Stimulated activated CD4-positive, alpha-beta T cell treated with anti-CD3 and anti-CD28 coated beads, Interleukin-15, amount 100 ng/mL, for 48 hours (primary cell): Measurements from ENCODE around the gene ANKIB1.

Experiments used
- DNase-seq, 2 donors: peaks; one replicate each; pipeline ENCODE4 v3.0.0-alpha.2; 2020; ENCODE audit warnings: low read depth in 2 of 2

The ANKIB1 gene

GRCh38 chr7:92266415-92267241, 20.9 kb downstream of the ANKIB1 start:
- DNase-seq, result no peak

DNA sequence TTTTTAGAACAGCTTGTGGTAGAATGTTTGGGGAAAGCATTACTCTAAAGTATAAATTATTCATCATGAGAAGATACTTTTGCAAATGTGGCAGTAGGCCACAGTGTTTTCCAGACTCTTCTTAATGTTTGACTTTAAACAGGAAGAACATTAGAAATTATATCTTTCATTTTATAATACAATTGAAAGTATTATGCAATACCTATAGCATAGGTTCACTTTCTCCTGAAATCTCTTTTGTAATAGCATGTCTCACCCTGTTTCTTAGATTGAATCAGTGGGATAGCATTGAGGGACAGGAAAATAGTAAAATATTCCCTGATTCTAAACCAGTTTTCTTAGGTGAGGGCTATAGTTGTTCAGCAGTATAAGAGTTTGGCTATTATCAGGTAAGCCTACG, 23.1 kb downstream of the ANKIB1 start:
- DNase-seq, result no peak

- DNase-seq, result no peak
Measured at GRCh38 chr7:92275327-92275726, 29.6 kb downstream of the ANKIB1 start.

DNA sequence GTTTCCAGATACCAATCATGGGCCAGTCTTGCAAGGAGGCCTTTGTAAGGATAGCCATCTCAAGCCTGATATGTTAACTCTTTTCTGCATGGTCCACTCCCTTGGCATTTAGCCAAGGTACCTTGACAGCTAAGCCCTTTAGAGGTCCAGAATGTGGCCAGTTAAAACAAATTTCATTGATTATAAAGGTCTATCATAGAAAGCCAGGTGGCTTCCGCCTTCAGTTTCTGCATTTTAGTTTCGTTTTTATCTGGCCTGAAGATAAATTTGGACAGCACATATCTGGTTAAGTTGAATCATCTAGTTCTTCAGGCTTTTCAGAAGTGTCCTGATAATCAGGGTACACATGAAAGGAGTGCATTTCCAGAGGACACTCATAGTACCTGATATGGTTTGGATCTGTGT, 30.7 kb downstream of the ANKIB1 start:
- no peak for DNase-seq

- no peak for DNase-seq
Measured at GRCh38 chr7:92279396-92280031, 33.7 kb downstream of the ANKIB1 start.

DNA sequence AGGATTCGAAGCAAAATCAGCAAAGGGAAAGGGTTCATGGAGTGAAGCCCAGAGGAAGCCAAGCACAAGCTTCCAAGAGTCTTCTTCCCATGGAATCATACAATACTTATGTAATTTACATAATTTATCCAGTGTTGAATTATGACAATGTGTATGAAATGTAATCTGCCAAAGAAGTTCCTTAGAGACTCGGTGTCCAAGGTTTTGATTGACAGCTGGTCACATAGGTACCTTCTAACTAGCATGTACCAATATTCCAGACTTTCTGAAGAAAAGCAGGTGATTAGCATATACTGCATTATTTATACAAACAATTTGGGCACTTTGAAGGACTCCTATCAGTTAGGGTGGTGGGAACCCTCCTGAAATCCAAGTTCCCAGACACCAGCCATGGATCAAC, 35.3 kb downstream of the ANKIB1 start:
- DNase-seq, result no peak

- DNase-seq, result no peak
Measured at GRCh38 chr7:92282221-92282814, 36.5 kb downstream of the ANKIB1 start.

DNA sequence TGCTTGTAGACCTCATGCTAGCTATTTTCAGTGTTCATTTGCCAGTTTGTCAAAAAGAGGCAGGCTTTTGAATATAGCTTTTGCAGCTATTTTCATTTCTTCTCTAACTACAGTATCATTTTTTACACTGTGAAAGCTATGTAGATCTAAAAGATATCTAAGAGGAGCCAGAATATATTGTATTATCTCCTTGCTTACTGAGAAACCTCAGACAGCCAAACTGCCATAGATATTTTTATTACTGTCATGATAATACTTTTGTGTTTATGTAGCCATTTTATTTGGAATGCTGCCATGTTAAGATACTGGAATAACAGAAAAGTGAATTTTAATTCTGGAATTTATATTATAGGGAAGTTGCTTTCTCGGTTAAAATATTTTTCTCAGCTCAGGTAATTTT, 37.2 kb downstream of the ANKIB1 start:
- DNase-seq, result no peak

GRCh38 chr7:92289321-92289720, 43.5 kb downstream of the ANKIB1 start:
- no peak for DNase-seq

- no peak for DNase-seq
Measured at GRCh38 chr7:92292981-92293380, 47.2 kb downstream of the ANKIB1 start.

GRCh38 chr7:92293896-92294590, 48.3 kb downstream of the ANKIB1 start:
- no peak for DNase-seq

DNA sequence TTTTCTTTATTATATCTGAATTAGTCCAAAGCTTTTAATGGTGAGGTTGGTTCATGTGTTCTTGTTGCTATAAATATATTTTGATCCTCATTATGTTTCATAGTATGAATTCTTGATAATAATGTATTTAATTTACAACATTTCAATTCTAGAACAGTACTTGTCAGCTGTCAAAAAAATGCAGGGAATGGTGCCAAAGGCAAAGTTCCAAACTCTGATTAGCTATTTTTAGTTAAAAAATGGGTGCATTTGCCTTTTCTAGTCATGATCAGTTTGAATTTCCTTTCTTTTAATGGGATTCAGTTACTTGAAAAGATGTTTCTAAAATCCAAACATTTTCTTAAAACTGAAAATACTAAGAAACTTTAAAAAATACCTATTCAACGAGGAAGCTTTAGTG, 49.6 kb downstream of the ANKIB1 start:
- DNase-seq, result no peak

GRCh38 chr7:92296235-92296634, 50.5 kb downstream of the ANKIB1 start:
- no peak for DNase-seq

GRCh38 chr7:92296880-92297445, 51.2 kb downstream of the ANKIB1 start:
- DNase-seq, result no peak

DNA sequence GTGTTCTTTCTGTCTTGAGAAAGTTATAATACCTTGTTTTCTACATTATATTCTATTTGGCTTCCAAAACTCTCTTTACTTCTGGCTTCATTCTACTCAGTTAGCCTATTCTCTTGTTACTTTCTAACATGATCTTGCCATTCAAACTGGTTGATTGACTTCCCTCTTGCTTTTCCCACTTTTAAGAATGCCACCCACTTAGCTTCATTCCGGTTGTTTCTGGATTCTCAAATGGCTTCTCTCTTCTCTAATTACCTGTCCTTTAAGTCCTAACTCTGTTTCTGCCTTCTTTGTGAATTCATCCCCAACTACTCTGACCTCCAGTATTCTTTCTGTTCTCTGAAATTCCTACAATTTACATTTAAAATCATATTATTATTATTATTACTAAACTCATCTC, 52.0 kb downstream of the ANKIB1 start:
- no peak for DNase-seq

- DNase-seq, result no peak
Measured at GRCh38 chr7:92303761-92304160, 58.0 kb downstream of the ANKIB1 start.

GRCh38 chr7:92304406-92304893, 58.7 kb downstream of the ANKIB1 start:
- no peak for DNase-seq

- no peak for DNase-seq
Measured at GRCh38 chr7:92306153-92306552, 60.4 kb downstream of the ANKIB1 start.

GRCh38 chr7:92313055-92313454, 67.3 kb downstream of the ANKIB1 start:
- no peak for DNase-seq

DNA sequence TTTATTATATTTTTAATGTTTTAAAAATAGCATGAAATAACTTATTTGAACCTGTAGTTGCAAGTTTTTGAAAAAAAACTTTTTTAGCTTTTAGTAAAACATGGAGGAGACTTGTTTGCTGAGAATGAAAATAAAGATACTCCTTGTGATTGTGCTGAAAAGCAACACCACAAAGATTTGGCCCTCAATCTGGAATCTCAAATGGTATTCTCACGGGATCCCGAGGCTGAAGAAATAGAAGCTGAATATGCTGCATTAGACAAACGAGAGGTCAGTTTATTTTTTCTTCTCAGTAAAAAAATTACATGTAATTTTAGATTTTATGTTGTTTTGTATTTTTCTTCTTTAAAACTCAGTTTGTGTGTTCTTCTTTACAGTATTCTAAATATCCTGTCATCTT, 73.5 kb downstream of the ANKIB1 start:
- no peak for DNase-seq

DNA sequence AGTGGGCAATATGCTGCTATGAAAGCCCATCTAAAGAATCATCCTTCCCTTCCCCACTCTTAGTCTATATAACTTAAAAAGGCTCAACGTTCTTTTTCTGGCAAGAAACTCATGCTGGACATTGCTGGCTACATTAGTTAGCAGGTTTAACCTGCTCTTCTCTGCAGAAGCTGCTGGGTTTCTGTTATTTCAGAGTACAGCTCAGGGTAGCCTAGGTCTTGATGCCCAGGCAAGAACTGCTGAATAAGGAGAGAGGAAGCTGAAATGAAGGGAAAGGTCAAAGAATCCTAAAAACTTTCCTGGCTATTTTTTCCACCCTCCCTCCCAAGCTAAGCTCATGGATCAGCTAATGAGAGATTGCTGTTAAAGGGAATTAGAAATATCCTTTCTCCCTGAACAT, 79.4 kb downstream of the ANKIB1 start:
- no peak for DNase-seq

GRCh38 chr7:92325858-92326257, 80.1 kb downstream of the ANKIB1 start:
- DNase-seq, result no peak
